Prostate gland (tissue), 2 donors: ENCODE measurements around the gene FAM78A.

ENCODE experiments used
- POLR2A ChIP-seq: fragments of 450-650 bp; IDR thresholded peaks from one replicate; pipeline ENCODE4 v1.6.1; 2016; ENCODE audit warnings: antibody characterized with exemption, mild to moderate bottlenecking
- POLR2AphosphoS5 ChIP-seq: sonication (generic); formaldehyde crosslinking; IDR thresholded peaks from one replicate; pipeline ENCODE4 v1.6.1; 2017; ENCODE audit warnings: antibody characterized with exemption
- TF ChIP-seq, protein P1 (sequence below), 4 experiments: fragments of 200-600 bp in 2 of 4; fragments of 450-650 bp in 2 of 4; sonication (generic) in 2 of 4; IDR thresholded peaks; 1 replicate in 3 of 4; 2 replicates in 1 of 4; pipeline ENCODE4 v1.5.1; 2016 to 2019; ENCODE audit warnings: antibody characterized with exemption in 4 of 4, mild to moderate bottlenecking in 2 of 4, moderate library complexity in 2 of 4

- TF ChIP-seq, protein P1, sequence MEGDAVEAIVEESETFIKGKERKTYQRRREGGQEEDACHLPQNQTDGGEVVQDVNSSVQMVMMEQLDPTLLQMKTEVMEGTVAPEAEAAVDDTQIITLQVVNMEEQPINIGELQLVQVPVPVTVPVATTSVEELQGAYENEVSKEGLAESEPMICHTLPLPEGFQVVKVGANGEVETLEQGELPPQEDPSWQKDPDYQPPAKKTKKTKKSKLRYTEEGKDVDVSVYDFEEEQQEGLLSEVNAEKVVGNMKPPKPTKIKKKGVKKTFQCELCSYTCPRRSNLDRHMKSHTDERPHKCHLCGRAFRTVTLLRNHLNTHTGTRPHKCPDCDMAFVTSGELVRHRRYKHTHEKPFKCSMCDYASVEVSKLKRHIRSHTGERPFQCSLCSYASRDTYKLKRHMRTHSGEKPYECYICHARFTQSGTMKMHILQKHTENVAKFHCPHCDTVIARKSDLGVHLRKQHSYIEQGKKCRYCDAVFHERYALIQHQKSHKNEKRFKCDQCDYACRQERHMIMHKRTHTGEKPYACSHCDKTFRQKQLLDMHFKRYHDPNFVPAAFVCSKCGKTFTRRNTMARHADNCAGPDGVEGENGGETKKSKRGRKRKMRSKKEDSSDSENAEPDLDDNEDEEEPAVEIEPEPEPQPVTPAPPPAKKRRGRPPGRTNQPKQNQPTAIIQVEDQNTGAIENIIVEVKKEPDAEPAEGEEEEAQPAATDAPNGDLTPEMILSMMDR (IDR thresholded peaks at IDR 0.05), result no peak
- no peak for TF ChIP-seq POLR2A
- no peak for TF ChIP-seq POLR2AphosphoS5
Observed at GRCh38 chr9:131277287-131277909, 1.1 kb upstream of the FAM78A start.
